ENCODE results near the gene MRPS27. TPM values are rescaled to one million over a fixed set of nuclear protein-coding genes. Genes with fewer than 3 reads are reported as not detected.

Gene MRPS27
- total and polyA plus RNA-seq, 2 of the 13 experiments (the other 11 are each of a cell fraction or from before 2014, with no cell fraction given) = 71.8 to 115 TPM

DNA sequence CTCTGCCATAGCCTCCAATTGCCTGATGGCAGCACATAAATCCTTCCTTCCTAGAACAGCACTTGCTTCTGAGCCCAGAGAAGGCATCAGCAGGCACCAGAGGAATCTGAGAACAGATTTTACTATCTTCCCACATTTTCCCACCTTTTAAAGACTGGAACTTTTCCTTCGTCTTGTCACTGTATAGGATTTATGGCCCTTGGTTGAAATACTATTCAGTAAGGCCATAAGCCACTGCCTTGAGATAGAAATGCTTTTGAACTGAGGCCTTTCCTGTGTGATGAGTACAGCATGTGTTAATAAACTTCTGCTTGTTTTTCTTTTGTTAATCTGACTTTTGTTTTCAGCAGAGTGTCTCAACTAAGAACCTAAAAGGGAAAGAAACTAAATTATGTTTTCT lies 84.3 kb downstream of the MRPS27 start:
- H3K4me1 ChIP-seq (ENCODE audit: insufficient read depth, low read length) = peaks cover 6% of the 10 kb centered on the region
- DNase-seq (ENCODE audit: low spot score) (no peak), FAIRE-seq (no peak), ATAC-seq (no peak)
- H3K27ac ChIP-seq (ENCODE audit: extremely low read length, insufficient read depth, low read length) = no peak overlapping the region
- no peaks in the 10 kb centered on the region for H3K27me3 ChIP-seq (ENCODE audit: control insufficient read depth in 1 of 2, insufficient read depth in 2 of 2, low read length in 2 of 2)
- no peak overlapping the region for H2AFZ ChIP-seq (ENCODE audit: low read length)
- in situ Hi-C loops (cut with HindIII; ENCODE audit: extremely low pct_ligation_motif_present, low pct_unique_long_range_greater_than_20kb) = no loop called here
- whole genome bisulfite sequencing (ENCODE audit: low lambda C conversion rate) = 100% methylated on average over 1 of the region's 1 CpG
- H3K36me3 ChIP-seq (replicated peaks in 1 of 2; ENCODE audit: control insufficient read depth in 1 of 2, insufficient read depth in 2 of 2, low read length in 2 of 2) = peaks cover 12 to 44% of the 10 kb centered on the region in 2 experiments
- no peaks in the 10 kb centered on the region for H4K20me1 ChIP-seq (ENCODE audit: insufficient read depth, low read length)
- H3K9ac ChIP-seq (ENCODE audit: insufficient read depth, low read depth, low read length) = no peak overlapping the region
- no peak overlapping the region for H3K4me2 ChIP-seq (ENCODE audit: low read depth, low read length)
- H3K9me3 ChIP-seq (ENCODE audit: low read length) = no peaks in the 10 kb centered on the region
- no peak overlapping the region for H3K4me3 ChIP-seq (replicated peaks in 1 of 3; ENCODE audit: insufficient read depth in 1 of 3, low read depth in 2 of 3, low read length in 3 of 3)
- ChIA-PET POLR2A (no interaction called here), CTCF (ENCODE audit: low intra/inter-chr PET ratio, low total read pairs) (no interaction called here)
- no peaks in the 10 kb centered on the region for H3K79me2 ChIP-seq (ENCODE audit: insufficient read depth, low read length)
- no TSS peak for BruUV-seq (replicated peaks)
- no peak for TF ChIP-seq PTBP1 (IDR thresholded peaks at IDR 0.05; ENCODE audit: low read depth, low read length, poor library complexity, severe bottlenecking)
- no peak for TF ChIP-seq CC2D1A (CRISPR knock-in tag; IDR thresholded peaks at IDR 0.05)
- TF ChIP-seq ATF1 (CRISPR knock-in tag; IDR thresholded peaks at IDR 0.05) = no peak
- TF ChIP-seq, protein P1, sequence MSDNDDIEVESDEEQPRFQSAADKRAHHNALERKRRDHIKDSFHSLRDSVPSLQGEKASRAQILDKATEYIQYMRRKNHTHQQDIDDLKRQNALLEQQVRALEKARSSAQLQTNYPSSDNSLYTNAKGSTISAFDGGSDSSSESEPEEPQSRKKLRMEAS (IDR thresholded peaks at IDR 0.05) = no peak
- intact Hi-C loops (cut with micrococcal nuclease; ENCODE audit: unreplicated experiment) = no loop called here

DNA sequence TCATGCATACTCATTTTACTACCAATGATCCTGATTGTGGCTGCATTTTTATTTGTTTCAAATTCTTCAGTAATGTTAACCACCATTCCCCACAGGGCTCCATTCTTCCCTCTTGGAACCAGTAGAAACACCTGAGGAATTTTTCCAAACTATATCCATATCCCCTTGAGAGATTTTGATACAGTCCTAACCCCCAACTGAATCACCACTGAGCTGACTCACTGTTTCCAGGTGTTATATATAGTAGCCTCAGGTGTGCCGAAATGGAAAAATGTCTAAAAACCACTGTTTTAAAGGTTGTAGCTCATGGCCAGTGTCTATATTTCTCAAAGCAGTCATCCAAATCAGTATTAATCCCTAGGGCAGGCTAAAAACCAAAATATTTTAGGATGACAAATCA lies 85.2 kb downstream of the MRPS27 start:
- Histone ChIP-seq H3K4me3 (replicated peaks in 1 of 3; ENCODE audit: insufficient read depth in 1 of 3, low read depth in 2 of 3, low read length in 3 of 3) (no peak overlapping the region), H3K4me1 (ENCODE audit: insufficient read depth, low read length) (no peaks in the 10 kb centered on the region), H3K79me2 (ENCODE audit: insufficient read depth, low read length) (no peaks in the 10 kb centered on the region), H3K27me3 (ENCODE audit: control insufficient read depth in 1 of 2, insufficient read depth in 2 of 2, low read length in 2 of 2) (no peaks in the 10 kb centered on the region), H2AFZ (ENCODE audit: low read length) (no peak overlapping the region), H3K9ac (ENCODE audit: insufficient read depth, low read depth, low read length) (no peak overlapping the region), H3K4me2 (ENCODE audit: low read depth, low read length) (no peak overlapping the region), H3K9me3 (ENCODE audit: low read length) (no peaks in the 10 kb centered on the region), H4K20me1 (ENCODE audit: insufficient read depth, low read length) (no peaks in the 10 kb centered on the region), H3K36me3 (replicated peaks in 1 of 2; ENCODE audit: control insufficient read depth in 1 of 2, insufficient read depth in 2 of 2, low read length in 2 of 2) (peaks cover 13 to 48% of the 10 kb centered on the region in 2 experiments), H3K27ac (ENCODE audit: extremely low read length, insufficient read depth, low read length) (no peak overlapping the region)
- 100% methylated on average over 1 of the region's 1 CpG for WGBS (ENCODE audit: low lambda C conversion rate)
- in situ Hi-C loops (cut with HindIII; ENCODE audit: extremely low pct_ligation_motif_present, low pct_unique_long_range_greater_than_20kb) = no loop called here
- no TSS peak for BruUV-seq (replicated peaks)
- ATAC-seq (no peak), FAIRE-seq (no peak), DNase-seq (ENCODE audit: low spot score) (no peak)
- intact Hi-C loops (cut with micrococcal nuclease; ENCODE audit: unreplicated experiment) = no loop called here
- TF ChIP-seq MZF1 (CRISPR knock-in tag; IDR thresholded peaks at IDR 0.05; ENCODE audit: borderline replicate concordance) = no peak
- ChIA-PET CTCF (ENCODE audit: low intra/inter-chr PET ratio, low total read pairs) (no interaction called here), POLR2A (no interaction called here)

All from HepG2 (cell line).